GM20000 (cell line): ENCODE data around the gene ZYX.
"Not testable (repeated sequence)": the region's sequence is repeated elsewhere in the genome, so short reads cannot be mapped to it uniquely, and the experiment has no call there.

Experiments
- DNase-seq: peaks from one replicate; pipeline ENCODE4 v3.0.0; 2012; ENCODE audit warnings: low spot score
- TF ChIP-seq, protein P1 (sequence below): IDR thresholded peaks from 2 replicates; pipeline ENCODE4 v1.5.1; 2012; ENCODE audit warnings: mild to moderate bottlenecking, control low read depth; ENCODE audit errors: extremely low read depth, missing control alignments

Gene ZYX

DNA sequence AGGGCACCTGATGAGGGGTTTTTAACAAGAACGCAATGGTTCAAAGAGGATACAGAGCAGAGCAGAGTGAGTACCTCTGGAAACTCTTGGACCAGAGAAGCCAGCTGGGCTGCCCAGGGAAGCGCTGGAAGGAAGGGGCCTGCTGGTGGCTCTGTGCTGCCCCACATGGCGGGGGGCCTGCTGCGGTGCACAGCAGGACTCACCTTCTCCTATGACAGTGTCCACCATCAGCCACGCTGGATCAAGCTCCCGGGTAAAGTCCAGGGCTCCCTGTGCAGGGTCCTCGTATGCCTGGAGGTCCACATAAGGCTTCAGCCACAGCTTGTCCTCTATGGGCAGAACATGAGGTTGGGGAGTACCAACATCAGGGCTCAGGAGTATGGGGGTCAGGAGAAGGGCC, 15.0 kb downstream of the ZYX start:
- DNase-seq = no peak
- TF ChIP-seq, protein P1, sequence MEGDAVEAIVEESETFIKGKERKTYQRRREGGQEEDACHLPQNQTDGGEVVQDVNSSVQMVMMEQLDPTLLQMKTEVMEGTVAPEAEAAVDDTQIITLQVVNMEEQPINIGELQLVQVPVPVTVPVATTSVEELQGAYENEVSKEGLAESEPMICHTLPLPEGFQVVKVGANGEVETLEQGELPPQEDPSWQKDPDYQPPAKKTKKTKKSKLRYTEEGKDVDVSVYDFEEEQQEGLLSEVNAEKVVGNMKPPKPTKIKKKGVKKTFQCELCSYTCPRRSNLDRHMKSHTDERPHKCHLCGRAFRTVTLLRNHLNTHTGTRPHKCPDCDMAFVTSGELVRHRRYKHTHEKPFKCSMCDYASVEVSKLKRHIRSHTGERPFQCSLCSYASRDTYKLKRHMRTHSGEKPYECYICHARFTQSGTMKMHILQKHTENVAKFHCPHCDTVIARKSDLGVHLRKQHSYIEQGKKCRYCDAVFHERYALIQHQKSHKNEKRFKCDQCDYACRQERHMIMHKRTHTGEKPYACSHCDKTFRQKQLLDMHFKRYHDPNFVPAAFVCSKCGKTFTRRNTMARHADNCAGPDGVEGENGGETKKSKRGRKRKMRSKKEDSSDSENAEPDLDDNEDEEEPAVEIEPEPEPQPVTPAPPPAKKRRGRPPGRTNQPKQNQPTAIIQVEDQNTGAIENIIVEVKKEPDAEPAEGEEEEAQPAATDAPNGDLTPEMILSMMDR = no peak

DNA sequence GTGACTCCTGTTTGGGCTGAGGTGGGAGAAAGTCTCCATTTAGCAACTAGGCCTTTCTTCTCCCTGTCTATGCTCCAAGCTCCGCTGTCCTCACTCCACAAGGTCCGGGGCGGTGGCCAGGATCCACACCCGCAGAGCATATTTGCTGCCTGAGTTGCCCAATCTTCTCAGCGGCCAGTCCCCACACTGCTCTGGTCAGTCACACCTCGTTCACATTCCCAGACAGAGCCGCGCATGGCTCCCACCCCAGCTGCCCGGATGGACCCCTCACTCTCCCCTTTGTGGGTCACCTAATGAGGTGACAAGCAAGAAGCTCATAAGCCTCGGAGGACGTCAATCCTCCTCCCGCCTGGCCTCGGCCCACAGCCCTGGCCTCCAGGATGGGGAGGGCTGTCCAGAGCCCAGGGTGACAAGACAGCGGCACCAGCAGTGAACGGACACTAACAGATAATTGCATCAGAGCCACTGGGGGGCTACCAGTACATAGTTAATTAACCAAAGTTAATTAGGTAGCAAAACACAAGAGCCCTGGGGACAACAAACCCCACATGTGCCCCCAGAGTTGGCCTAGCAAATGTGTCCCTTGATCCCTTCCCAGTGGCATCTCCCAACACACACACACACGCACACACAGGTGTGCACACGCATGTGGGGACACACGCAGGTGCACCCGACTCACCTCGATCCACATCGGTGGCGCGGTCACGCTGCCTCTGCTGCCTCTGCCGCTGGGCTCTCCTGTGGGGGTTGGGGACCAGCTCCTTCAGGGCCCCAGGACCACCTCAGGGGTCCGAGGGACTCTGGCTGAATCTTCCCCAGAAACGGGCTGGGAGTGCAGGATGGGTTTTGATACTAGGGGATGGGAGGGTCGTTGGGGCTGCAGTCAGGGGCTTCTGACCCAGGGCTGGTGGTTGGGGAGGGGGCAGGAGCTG, 15.7 kb downstream of the ZYX start:
- TF ChIP-seq, protein P1 = no peak
- no peak for DNase-seq

DNA sequence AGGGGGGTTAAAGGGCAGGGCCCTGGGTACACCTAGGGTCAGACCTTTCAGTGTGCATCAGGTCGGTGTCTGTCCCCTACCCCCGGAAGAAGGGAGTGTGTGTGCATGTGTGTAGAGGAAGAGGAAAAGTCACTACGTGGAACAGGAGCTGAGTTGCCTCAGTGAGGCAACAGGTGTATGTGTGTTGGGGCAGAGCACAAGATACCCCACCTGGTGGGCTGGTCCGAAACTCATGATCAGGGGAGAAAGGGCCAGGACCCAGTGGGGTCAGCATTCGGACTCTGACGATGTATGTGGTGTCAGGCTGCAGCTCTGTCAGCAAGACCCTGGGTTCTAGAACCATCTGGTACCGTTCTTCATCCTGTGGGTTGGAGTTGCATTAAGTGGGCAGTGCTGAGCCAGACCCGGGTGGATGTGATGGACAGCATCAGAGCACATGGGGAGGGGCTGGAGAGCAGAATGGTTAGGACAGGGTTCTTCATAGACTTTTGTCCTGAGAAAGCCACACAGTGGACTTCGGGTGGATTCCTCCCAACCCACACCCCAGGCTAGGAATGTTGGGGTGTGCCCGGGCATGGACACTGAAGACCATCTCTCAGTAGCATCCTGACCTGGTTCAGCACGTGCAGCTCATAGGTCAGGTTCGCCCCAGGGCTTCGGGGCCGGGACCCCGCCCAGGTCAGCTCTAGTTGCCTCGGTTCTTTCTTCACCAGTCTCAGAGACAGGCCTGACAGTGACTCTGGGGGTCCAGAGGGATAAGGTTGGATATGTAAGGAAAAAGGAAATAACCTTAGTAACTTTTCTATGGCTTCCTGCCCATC, 16.8 kb downstream of the ZYX start:
- TF ChIP-seq, protein P1 = no peak
- no peak for DNase-seq

DNA sequence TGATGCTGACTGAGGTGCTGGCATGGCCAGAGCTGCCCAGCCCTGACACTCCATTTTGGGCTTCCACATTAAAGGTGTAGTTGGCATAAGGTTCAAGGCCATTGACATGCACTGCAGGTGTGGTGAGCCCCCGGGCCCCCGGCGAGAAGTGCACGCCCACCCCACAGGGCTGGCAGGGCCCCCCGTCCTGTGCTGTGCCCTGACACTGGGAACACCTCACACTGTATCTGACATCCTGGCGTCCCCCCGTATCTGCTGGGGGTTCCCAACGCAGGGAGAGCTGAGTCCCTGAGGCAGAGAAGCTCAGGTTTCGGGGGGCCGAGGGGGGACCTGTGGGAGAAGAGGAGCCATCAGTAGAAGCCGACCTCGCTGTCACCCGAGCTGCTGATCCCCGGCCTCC, 17.5 kb downstream of the ZYX start:
- DNase-seq = no peak
- TF ChIP-seq, protein P1 = no peak

DNA sequence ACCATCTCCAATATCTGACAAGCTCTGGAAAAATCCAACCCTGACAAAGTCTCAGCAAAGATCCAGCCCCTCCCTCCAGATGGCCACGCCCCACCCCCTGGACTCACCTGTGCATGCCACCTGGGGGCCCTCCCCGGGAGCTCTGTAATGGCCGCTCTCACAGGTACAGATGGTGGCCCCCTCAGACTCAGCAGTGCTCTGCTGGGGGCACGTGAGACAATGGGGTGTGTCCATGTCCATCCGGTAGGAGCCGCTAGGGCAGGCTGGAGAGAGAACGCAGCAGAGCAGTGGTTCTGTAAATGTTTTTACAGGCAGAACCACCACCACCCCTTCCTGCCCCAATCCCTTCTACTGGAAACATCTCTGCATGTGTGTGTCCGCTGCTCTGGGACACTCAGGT, 18.0 kb downstream of the ZYX start:
- TF ChIP-seq, protein P1 = no peak
- no peak for DNase-seq

DNA sequence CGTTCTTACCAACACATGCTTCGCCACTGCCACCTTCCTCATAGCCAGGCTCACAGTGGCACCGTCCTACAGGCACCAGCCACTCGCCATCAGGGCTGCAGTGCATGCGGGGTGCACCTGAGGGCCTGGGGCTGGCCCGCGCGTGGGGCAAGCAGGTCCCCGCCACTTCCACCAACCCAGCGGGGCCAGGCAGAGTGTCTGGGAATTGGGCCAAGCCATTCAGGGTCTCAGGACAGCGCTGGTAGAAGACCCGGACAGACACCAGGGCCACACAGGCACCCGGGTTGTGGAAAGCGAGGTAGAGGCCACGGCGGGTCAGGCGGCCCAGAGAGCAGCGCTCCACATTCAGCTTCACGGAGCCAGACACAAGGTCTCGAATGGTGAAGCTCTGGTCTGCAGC, 18.5 kb downstream of the ZYX start:
- TF ChIP-seq, protein P1 = no peak
- no peak for DNase-seq

DNA sequence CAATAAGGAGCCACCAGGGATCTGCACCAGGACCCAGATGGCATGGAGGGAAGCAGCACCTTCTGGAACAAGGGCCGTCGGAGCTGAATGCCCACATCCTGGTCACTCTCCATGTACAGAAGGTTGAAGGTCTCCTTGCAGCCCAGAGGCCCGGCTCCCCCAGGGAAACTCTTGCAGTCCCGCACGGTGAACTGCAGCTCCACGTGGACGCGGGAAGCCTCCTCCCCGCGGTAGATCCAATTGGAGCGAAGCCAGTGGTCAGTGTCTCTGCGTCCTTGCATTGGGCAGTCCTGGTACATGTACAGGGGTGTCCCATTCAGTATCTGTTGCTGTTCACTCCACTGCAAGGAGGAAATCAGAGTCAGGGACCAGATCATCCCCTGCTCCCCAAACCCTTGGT, 20.1 kb downstream of the ZYX start:
- TF ChIP-seq, protein P1 = no peak
- DNase-seq = no peak

DNA sequence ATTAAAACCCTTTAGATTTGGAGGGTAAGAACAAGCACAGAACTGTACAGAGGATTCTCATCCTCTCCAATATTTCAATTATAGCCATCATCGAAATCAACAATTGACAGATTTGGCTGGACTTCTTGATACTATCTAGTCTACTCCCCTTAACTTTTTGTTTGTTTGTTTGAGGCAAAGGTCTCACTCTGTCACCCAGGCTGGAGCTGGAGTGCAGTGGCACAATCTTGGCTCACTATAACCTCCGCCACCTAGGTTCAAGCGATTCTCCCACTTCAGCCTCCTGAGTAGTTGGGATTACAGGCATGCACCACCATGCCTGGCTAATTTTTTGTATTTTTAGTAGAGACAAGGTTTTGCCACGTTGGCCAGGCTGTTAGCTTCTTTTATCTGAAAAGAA, 21.1 kb downstream of the ZYX start:
- not testable (repeated sequence) for DNase-seq
